Endothelial cell of umbilical vein (primary cell): ENCODE measurements around the gene HOMER1.

Source experiments
- EZH2 ChIP-seq: IDR thresholded peaks from 2 replicates; pipeline ENCODE4 v1.6.1; 2012; ENCODE audit warnings: borderline replicate concordance, low read depth, mild to moderate bottlenecking, moderate library complexity, low read length, inconsistent platforms; ENCODE audit not compliant: severe bottlenecking
- FOS ChIP-seq: IDR thresholded peaks from 2 replicates; pipeline ENCODE4 v1.6.1; 2011; ENCODE audit warnings: mild to moderate bottlenecking, low read length, moderate library complexity, borderline replicate concordance; ENCODE audit not compliant: insufficient read depth
- POLR2AphosphoS5 ChIP-seq: IDR thresholded peaks from 2 replicates; pipeline ENCODE4 v1.6.1; 2012; ENCODE audit warnings: low read depth, mild to moderate bottlenecking, control low read depth, low read length, moderate library complexity; ENCODE audit not compliant: insufficient read depth
- TF ChIP-seq, protein P1 (sequence below), 2 donors: IDR thresholded peaks; 1 replicate in 1 of 2; 2 replicates in 1 of 2; pipeline ENCODE4 v1.5.1; 2011; ENCODE audit warnings: low read length in 2 of 2, mild to moderate bottlenecking in 2 of 2, moderate library complexity in 2 of 2, control low read depth in 1 of 2, inconsistent platforms in 1 of 2, low read depth in 1 of 2; ENCODE audit not compliant: insufficient read depth in 1 of 2; ENCODE audit errors: extremely low read depth in 1 of 2
- TF ChIP-seq, protein P2 (sequence below): IDR thresholded peaks from 2 replicates; pipeline ENCODE4 v1.6.1; 2011; ENCODE audit not compliant: insufficient read depth, insufficient read length

DNA sequence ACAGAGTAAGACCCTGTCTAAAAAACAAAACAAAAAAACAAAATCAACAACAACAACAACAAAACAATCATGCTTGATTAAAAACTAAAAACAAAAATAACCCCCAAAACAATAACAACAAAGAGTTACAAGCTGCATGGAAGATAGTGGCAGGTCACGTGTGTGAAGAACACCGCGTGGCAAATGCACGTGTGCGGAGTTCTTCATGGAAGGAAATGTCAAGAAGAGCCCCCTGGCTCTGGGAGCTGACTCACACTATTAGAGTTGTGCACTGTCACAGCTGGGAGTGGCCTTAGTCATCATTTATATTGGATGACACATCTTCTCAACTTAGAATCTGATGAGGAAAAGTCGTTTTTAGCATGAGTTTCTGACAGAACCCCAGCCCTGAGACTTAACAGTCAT is 167.5 kb downstream of the HOMER1 start:
- TF ChIP-seq, protein P1, sequence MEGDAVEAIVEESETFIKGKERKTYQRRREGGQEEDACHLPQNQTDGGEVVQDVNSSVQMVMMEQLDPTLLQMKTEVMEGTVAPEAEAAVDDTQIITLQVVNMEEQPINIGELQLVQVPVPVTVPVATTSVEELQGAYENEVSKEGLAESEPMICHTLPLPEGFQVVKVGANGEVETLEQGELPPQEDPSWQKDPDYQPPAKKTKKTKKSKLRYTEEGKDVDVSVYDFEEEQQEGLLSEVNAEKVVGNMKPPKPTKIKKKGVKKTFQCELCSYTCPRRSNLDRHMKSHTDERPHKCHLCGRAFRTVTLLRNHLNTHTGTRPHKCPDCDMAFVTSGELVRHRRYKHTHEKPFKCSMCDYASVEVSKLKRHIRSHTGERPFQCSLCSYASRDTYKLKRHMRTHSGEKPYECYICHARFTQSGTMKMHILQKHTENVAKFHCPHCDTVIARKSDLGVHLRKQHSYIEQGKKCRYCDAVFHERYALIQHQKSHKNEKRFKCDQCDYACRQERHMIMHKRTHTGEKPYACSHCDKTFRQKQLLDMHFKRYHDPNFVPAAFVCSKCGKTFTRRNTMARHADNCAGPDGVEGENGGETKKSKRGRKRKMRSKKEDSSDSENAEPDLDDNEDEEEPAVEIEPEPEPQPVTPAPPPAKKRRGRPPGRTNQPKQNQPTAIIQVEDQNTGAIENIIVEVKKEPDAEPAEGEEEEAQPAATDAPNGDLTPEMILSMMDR (IDR thresholded peaks at IDR 0.05; ENCODE audit: extremely low read depth in 1 of 2, insufficient read depth in 1 of 2, low read depth in 1 of 2, low read length in 2 of 2) = no peak
- no peak for TF ChIP-seq FOS
- no peak for TF ChIP-seq POLR2AphosphoS5
- no peak for TF ChIP-seq EZH2
- TF ChIP-seq, protein P2, sequence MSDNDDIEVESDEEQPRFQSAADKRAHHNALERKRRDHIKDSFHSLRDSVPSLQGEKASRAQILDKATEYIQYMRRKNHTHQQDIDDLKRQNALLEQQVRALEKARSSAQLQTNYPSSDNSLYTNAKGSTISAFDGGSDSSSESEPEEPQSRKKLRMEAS = no peak
